ENCODE results near the gene ATP6V0B. TPM values are rescaled to one million over a fixed set of nuclear protein-coding genes. Genes with fewer than 3 reads are reported as not detected.

ATP6V0B gene
- total RNA-seq, 4 donors from 2014 or later, result 68.1 to 122 (median 98.2) TPM

- Histone ChIP-seq H3K27ac (replicated peaks in 1 of 4) (peak overlapping the region in 3 of 4 donors; percentile 28 to 51 (median 50)), H3K9me3 (no peaks in the 10 kb centered on the region), H3K4me3 (peak overlapping the region in 3 of 4 donors; percentile 57 to 89 (median 77)), H3K36me3 (peaks cover 13 to 37% (median 28%) of the 10 kb centered on the region in 4 donors), H3K27me3 (no peaks in the 10 kb centered on the region), H3K4me1 (peaks cover 50 to 71% (median 60%) of the 10 kb centered on the region in 4 donors)
- intact Hi-C loops (cut with DNase I), result no loop called here
- DNase-seq (ENCODE audit: extremely low spot score), result no peak
- WGBS, result 38% methylated on average over 4 of the region's 5 CpGs
- TF ChIP-seq POLR2A (IDR thresholded peaks at IDR 0.05; ENCODE audit: low read depth) (no peak), EP300 (IDR thresholded peaks at IDR 0.05) (no peak), POLR2AphosphoS5 (IDR thresholded peaks at IDR 0.05) (no peak)
Measured at GRCh38 chr1:43978264-43978550, 3.4 kb downstream of the ATP6V0B start.

GRCh38 chr1:43978551-43979260 is 3.9 kb downstream of the ATP6V0B start, which contains the start of gene B4GALT2:
Gene B4GALT2, plus strand, starts transcription at chr1:43979210. Its CDS starts 1,951 bp downstream, at chr1:43981161.
- DNase-seq (ENCODE audit: extremely low spot score), result no peak
- H3K27ac ChIP-seq (replicated peaks in 1 of 4), result peak within 1 kb of the TSS; percentile 57 to 75 (median 63)
- H3K4me1 ChIP-seq, result peaks cover 47 to 69% (median 59%) of the 10 kb centered on the region in 4 donors
- H3K36me3 ChIP-seq, result peaks cover 13 to 37% (median 28%) of the 10 kb centered on the region in 4 donors
- peak within 1 kb of the TSS; percentile 72 to 89 (median 83) for H3K4me3 ChIP-seq
- TF ChIP-seq POLR2A (IDR thresholded peaks at IDR 0.05; ENCODE audit: low read depth) (no peak), EP300 (IDR thresholded peaks at IDR 0.05) (no peak), CTCF (IDR thresholded peaks at IDR 0.05) (no peak), POLR2AphosphoS5 (IDR thresholded peaks at IDR 0.05) (no peak)
- no peaks in the 10 kb centered on the region for H3K9me3 ChIP-seq
- WGBS, result 10% methylated on average over 20 of the region's 54 CpGs
- intact Hi-C loops (cut with DNase I), result no loop called here
- no peaks in the 10 kb centered on the region for H3K27me3 ChIP-seq

GRCh38 chr1:43979261-43979527 is 4.4 kb downstream of the ATP6V0B start:
- Histone ChIP-seq H3K36me3 (peaks cover 13 to 37% (median 30%) of the 10 kb centered on the region in 4 donors), H3K4me3 (peak overlapping the region; percentile 72 to 89 (median 83)), H3K4me1 (peaks cover 43 to 64% (median 54%) of the 10 kb centered on the region in 4 donors), H3K27ac (replicated peaks in 1 of 4) (peak overlapping the region; percentile 57 to 75 (median 63)), H3K27me3 (no peaks in the 10 kb centered on the region), H3K9me3 (no peaks in the 10 kb centered on the region)
- no CpG with 5 or more reads among the region's 45 CpGs for WGBS
- TF ChIP-seq EP300 (IDR thresholded peaks at IDR 0.05), result no peak
- TF ChIP-seq POLR2A (IDR thresholded peaks at IDR 0.05; ENCODE audit: low read depth), result no peak
- no peak for TF ChIP-seq CTCF (IDR thresholded peaks at IDR 0.05)
- no peak for TF ChIP-seq POLR2AphosphoS5 (IDR thresholded peaks at IDR 0.05)
- intact Hi-C loops (cut with DNase I), result no loop called here
- DNase-seq (ENCODE audit: extremely low spot score), result no peak

- H3K4me3 ChIP-seq, result peak overlapping the region; percentile 72 to 89 (median 83)
- WGBS, result no CpG with 5 or more reads among the region's 45 CpGs
- intact Hi-C loops (cut with DNase I), result no loop called here
- H3K27me3 ChIP-seq, result no peaks in the 10 kb centered on the region
- H3K9me3 ChIP-seq, result no peaks in the 10 kb centered on the region
- no peak for DNase-seq (ENCODE audit: extremely low spot score)
- peak overlapping the region; percentile 57 to 75 (median 63) for H3K27ac ChIP-seq (replicated peaks in 1 of 4)
- peaks cover 41 to 62% (median 51%) of the 10 kb centered on the region in 4 donors for H3K4me1 ChIP-seq
- TF ChIP-seq POLR2AphosphoS5 (IDR thresholded peaks at IDR 0.05), result no peak
- no peak for TF ChIP-seq CTCF (IDR thresholded peaks at IDR 0.05)
- peaks cover 13 to 41% (median 34%) of the 10 kb centered on the region in 4 donors for H3K36me3 ChIP-seq
Measured at GRCh38 chr1:43979528-43980254, 4.9 kb downstream of the ATP6V0B start.

All from esophagus muscularis mucosa (tissue), 4 donors.